ENCODE data around the gene ATPAF2. TPM values are rescaled to one million over a fixed set of nuclear protein-coding genes. Genes with fewer than 3 reads are reported as not detected.

Gene ATPAF2
- total RNA-seq, 1 donor from 2014 or later: 25.9 TPM

DNA sequence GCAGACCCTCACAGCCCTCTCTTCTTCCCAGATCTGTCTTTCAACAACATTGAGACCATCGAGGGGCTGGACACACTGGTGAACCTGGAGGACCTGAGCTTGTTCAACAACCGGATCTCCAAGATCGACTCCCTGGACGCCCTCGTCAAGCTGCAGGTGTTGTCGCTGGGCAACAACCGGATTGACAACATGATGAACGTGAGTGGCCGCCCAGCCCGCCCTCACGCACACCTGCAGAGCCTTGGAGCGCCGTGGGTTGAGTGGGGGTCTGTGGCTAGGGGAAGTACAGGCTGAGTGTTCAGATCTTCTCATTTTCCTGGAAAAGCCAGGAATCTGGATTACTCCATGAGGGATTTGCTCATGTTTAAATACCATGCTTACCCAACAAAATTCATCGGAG, 51.1 kb downstream of the ATPAF2 start:
- ATAC-seq: no peak
- no peak for DNase-seq (ENCODE audit: low spot score)

DNA sequence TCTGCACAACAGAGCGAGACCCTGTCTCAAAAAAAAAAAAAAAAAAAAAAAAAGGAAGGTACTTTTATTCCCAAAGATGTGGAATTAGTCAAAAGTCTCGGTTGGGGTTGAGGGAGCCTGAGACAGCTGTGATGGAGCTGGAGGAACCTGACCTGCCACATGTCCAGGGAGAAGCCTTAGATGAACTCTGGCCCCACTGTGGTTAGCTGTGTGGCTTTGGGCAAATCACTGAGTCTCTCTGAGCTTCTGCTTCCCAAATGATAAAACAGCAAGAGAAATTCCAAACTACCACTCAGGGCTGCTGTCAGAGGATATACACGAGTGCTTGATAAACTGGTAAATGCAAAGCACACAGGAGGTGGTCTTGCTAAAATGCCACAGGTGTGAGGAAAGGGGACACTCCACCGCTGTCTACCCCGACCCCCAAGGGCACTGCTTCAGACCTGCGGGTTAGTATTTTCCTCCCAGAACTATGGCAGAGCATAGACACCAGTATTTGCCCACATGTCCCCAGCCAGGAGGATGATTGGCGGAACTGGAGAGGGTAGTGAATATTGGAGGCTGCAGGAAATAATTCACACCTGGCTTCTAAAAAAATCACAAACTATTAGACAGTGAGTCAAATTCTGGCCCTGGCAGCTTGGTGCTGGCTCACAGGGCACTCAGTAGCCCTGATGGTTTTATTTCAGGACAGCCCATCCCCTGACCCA, 51.6 kb downstream of the ATPAF2 start:
- ATAC-seq: no peak
- DNase-seq (ENCODE audit: low spot score): no peak

DNA sequence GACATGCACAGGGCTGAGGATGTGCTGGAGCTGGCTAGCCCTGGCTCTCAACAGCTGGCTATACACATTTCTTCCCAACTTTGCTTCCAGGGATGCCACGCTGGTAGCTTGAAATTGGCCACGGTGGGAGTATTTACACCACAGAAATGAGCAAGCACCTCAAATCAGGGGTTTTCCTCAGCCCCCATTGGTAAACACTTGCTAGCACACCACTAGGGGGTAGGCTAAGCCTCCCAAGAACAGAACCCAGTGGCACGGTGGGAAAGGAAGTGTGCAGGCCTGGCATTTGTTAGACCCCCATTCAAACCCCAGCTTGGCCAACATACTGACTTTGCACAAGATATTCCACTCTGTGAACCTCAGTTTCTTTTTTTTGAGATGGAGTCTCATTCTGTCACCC, 53.4 kb downstream of the ATPAF2 start:
- DNase-seq (ENCODE audit: low spot score) (no peak), ATAC-seq (peak; percentile 46)

DNA sequence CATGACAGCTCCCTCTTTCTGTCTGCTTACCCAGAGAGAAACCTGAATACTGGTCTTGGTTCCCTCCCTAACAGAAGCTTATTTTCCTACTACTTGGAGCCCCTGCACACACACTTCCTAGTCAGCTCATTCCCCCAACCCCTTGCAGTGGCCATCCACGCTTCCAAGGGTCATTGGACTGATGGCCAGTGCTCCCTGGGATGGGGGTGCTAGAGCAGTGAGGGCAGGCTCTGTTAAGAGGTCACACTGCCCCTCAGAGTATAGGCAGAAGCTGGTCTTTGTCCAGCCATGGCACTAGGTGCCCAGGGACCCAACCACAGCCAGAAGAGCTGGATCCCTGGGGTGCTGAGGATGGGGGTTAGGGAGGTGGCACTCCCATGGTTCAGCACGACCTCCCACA, 53.8 kb downstream of the ATPAF2 start:
- DNase-seq (ENCODE audit: low spot score) (no peak), ATAC-seq (no peak)

DNA sequence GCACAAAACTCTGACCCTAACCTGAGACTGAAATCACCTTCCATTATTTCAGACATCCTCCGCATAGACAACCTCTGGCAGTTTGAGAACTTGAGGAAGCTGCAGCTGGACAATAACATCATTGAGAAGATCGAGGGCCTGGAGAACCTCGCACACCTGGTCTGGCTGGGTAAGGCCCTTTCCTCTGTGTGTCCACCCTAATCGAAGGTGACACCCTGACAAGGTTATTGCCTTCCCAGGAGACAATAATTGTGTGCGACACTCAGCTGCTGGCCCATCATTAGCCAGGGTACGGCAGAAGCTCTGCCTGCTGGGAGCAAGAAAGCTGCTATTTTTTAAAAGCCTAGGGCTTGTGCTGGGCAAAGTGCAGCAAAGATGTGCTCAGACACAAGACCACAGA, 55.2 kb downstream of the ATPAF2 start:
- no peak for DNase-seq (ENCODE audit: low spot score)
- no peak for ATAC-seq

GRCh38 chr17:17983376-17983775, 55.6 kb downstream of the ATPAF2 start:
- no peak for DNase-seq (ENCODE audit: low spot score)
- peak; percentile 47 for ATAC-seq

DNA sequence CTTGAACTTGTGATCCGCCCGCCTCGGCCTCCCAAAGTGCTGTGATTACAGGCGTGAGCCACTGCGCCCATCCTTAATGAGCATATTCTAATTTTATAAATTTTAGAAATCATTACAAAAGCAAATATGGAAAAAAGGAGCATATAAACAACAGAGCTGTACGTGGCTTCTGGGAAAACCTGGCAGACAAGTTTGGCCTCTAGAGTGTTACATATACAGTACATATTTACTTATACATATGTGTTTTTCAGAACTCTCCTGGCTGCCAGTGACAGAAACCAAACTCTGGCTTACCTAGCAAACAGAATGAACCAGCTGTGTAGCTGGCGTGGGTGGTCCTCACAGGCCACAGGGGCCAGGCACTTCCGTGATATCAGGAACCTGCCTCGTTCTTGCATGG, 56.2 kb downstream of the ATPAF2 start:
- no peak for ATAC-seq
- no peak for DNase-seq (ENCODE audit: low spot score)

DNA sequence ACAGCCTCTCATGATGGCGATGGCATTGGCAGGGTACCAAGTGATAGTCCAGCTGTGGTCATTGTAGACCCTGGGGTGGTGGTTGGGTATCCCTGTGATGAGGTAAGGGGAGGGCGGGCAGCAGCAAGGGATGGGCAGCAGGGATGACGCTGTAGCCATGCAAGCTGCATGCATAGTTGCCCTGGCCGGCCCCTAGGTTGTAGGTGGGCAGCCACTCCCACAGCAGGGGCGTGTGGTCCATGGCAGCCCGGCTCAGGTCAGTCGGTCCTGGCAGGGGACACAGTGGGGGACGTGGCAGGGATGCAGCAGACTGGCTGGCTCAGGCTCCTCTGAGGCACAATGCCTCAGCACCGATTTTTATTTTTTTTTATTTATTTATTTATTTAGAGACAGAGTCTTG, 57.6 kb downstream of the ATPAF2 start:
- ATAC-seq: no peak
- DNase-seq (ENCODE audit: low spot score): no peak

DNA sequence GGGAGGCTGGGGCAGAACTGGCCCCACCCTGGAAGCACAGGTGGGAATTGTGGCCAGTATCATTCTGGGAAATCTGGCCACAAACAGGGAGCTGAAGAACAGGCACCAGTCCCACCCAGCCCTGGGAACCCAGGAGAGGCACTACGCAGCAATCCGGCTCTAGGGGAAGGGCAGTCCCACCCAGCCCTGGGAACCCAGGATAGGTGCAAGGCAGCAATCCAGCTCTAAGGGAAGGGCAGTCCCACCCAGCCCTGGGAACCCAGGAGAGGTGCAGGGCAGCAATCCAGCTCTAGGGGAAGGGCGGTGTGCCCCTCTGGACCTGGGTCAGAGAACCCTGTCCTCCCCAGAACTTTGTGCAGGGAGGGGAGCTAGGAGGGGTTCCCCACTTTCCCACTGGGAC, 59.2 kb downstream of the ATPAF2 start:
- no peak for DNase-seq (ENCODE audit: low spot score)
- ATAC-seq: no peak

DNA sequence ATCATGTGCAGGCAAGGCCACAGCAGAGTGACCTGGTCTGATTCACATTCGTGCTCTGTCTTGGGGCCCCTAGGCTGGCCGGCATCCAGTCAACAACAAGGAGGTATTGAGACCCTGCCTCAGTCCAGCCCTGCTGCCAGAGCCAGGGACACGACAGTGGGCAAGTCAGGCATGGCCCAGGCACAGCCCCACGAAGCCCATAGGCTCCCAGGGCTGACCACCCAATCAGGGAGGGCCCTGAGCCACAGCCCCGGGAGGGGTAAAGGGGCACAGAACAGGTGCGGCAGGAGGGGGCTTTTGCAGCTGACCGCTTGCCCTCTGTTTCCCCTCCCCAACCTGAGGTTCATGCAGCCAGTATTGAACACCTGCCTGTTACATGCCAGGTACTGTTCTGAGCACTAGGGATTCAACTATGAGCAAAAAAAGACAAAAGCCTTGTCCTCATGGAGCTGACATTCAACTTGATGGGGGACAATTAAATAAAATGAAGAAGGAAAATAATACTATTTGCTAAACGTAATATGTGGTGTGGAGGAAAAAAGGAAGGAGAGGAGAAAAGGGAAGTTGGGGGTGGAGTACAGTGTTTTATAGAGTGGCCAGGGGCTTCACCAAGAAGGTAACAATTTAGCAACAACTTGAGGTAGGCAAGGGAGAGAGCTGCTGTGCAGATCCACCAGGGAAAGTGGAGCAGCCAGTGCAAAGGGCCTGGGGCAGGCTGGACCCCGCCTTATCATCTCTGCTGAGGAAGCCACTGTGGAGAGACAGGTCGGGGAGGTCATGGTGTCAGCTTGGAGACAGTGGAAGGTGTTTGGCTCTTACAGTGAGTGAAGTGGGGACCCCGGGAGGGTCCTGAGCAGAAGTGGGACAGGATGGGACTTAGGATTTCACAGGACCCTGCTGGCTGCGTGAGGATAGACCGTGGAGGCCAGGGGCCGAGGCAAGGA, 60.2 kb downstream of the ATPAF2 start:
- DNase-seq (ENCODE audit: low spot score) (no peak), ATAC-seq (no peak)

DNA sequence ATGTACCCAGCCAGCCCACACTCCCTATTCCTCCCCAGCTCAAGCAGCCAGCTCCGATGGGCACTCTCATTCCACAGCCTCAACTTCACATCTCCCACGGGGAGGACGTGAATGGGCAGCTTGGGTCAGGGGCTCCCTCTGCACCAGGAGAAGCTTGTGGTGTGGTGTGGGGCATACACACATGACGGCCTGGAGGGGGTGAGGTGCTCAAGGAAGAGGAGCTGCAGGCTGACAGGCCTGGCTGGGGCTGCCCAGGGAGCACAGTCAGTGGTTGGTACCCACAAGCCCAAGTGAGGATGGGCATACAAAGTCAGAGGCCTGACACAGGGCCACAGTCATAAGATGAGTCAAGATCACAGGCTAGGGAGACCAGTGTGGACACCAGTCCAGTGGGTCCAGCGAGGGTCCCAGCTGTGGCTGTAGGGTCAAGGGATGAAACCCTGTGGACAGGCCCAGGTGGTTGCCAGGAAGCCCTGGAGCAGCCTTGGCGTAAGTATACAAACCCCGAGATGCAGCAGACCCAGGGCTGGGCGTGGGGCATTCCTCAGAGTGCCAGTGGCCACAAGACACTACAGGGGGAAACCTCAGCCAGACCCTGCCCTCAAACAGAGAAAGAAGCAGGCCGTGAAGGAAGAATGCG, 61.9 kb downstream of the ATPAF2 start:
- no peak for ATAC-seq
- DNase-seq (ENCODE audit: low spot score): no peak

GRCh38 chr17:17975436-17975835, 63.5 kb downstream of the ATPAF2 start:
- DNase-seq (ENCODE audit: low spot score) (no peak), ATAC-seq (no peak)

DNA sequence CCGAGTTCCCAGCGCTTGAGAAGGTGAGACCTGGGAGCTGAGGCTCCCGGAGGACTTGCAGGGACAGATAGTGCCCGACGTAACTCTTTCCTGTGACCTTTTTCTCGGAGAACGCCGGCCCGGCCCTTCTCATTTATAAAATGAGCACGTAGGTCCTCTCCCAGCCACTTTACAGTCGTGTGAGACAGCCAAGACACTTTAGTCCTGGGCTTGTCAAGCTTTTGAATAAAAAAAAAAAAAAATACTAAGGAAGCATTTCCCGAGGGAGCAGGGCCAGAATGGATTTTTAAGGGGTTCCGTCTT, 66.1 kb downstream of the ATPAF2 start:
- no peak for DNase-seq (ENCODE audit: low spot score)
- ATAC-seq: no peak

- ATAC-seq (peak; percentile 94), DNase-seq (ENCODE audit: low spot score) (peak; percentile 100)
Measured at GRCh38 chr17:17972126-17972951, 66.6 kb downstream of the ATPAF2 start, which contains the start of the genes DRC3 and TOM1L2. TSS of gene DRC3 (plus strand) at chr17:17972862. CDS start at chr17:17977599, 4,737 bp downstream. TSS of gene TOM1L2 (minus strand) at chr17:17972400. CDS start at chr17:17972313, 87 bp downstream.

GRCh38 chr17:17971431-17972125, 67.4 kb downstream of the ATPAF2 start:
- peak; percentile 66 for DNase-seq (ENCODE audit: low spot score)
- peak; percentile 36 for ATAC-seq

GRCh38 chr17:17970699-17971430, 68.1 kb downstream of the ATPAF2 start:
- DNase-seq (ENCODE audit: low spot score) (no peak), ATAC-seq (no peak)
